AG09309 (cell line): ENCODE data around the gene PDE4D.
A peak's percentile ranks its signal among the peaks of the same experiment; 100 is the strongest.

Source experiments
- DNase-seq: peaks from one replicate; pipeline ENCODE4 v3.0.0-alpha.2; 2010; ENCODE audit warnings: low read depth
- H3K4me3 ChIP-seq: 2 replicates; pipeline ENCODE4 v1.5.1; 2011; ENCODE audit warnings: mild to moderate bottlenecking, low read depth, low read length, moderate library complexity; ENCODE audit not compliant: control insufficient read depth
- TF ChIP-seq, protein P1 (sequence below): IDR thresholded peaks from 2 replicates; pipeline ENCODE4 v1.5.1; 2011; ENCODE audit warnings: mild to moderate bottlenecking, low read depth, low read length, inconsistent platforms; ENCODE audit not compliant: insufficient read depth, control insufficient read depth; ENCODE audit errors: missing control alignments

PDE4D gene

GRCh38 chr5:59893429-59894227, at the start of gene PDE4D:
Gene PDE4D (minus strand): TSS chr5:59893726.
- peak within 1 kb of the TSS; percentile 26 for H3K4me3 ChIP-seq
- TF ChIP-seq, protein P1, sequence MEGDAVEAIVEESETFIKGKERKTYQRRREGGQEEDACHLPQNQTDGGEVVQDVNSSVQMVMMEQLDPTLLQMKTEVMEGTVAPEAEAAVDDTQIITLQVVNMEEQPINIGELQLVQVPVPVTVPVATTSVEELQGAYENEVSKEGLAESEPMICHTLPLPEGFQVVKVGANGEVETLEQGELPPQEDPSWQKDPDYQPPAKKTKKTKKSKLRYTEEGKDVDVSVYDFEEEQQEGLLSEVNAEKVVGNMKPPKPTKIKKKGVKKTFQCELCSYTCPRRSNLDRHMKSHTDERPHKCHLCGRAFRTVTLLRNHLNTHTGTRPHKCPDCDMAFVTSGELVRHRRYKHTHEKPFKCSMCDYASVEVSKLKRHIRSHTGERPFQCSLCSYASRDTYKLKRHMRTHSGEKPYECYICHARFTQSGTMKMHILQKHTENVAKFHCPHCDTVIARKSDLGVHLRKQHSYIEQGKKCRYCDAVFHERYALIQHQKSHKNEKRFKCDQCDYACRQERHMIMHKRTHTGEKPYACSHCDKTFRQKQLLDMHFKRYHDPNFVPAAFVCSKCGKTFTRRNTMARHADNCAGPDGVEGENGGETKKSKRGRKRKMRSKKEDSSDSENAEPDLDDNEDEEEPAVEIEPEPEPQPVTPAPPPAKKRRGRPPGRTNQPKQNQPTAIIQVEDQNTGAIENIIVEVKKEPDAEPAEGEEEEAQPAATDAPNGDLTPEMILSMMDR, result no peak
- DNase-seq, result no peak

DNA sequence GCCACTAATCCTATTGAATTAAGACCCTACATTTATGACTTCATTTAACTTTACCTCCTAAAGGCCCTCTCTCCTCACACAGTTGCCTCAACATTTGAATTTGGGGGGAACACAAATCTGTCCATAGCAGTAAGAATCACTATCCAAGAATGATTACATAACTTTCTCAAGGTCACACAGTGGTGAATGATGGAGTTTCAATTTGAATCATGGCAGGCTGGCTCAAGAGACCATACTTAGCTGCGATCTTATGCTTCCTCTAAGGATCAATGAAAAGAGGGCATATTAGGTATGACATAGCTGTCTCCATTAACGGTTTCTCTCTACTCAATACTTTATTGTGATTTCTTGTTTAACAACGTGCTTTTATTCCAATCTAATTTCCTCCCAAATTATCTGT, 44.1 kb upstream of the PDE4D start:
- TF ChIP-seq, protein P1, result no peak
- no peak for DNase-seq
- no peak overlapping the region for H3K4me3 ChIP-seq

GRCh38 chr5:59923465-59923864, 29.9 kb upstream of the PDE4D start:
- TF ChIP-seq, protein P1, result no peak
- DNase-seq, result no peak

GRCh38 chr5:59922220-59922619, 28.7 kb upstream of the PDE4D start:
- H3K4me3 ChIP-seq, result no peak overlapping the region
- no peak for DNase-seq
- TF ChIP-seq, protein P1, result no peak

More at GRCh38 chr5:59923465-59923864, 29.9 kb upstream of the PDE4D start:
- H3K4me3 ChIP-seq, result no peak overlapping the region

- DNase-seq, result no peak
- TF ChIP-seq, protein P1, result no peak
Observed at GRCh38 chr5:59921816-59922215, 28.3 kb upstream of the PDE4D start.

GRCh38 chr5:59919484-59919883, 26.0 kb upstream of the PDE4D start:
- TF ChIP-seq, protein P1, result no peak
- no peak for DNase-seq
- H3K4me3 ChIP-seq, result no peak overlapping the region

More at GRCh38 chr5:59921816-59922215, 28.3 kb upstream of the PDE4D start:
- no peak overlapping the region for H3K4me3 ChIP-seq
